H1 (cell line): ENCODE data around the gene CERCAM. TPM values are rescaled to one million over a fixed set of nuclear protein-coding genes. Genes with fewer than 3 reads are reported as not detected.

Source experiments
- CTCF ChIA-PET: fragments of 300-600 bp; sonication (Branson Sonifier 250); formaldehyde crosslinking; loops from one replicate; lab custom pipeline; 2021; ENCODE audit not compliant: partially characterized antibody; lab: Charles Lee
- POLR2A ChIA-PET: fragments of 300-600 bp; sonication (Branson Sonifier 250); formaldehyde crosslinking; loops from one replicate; lab custom pipeline; 2021; ENCODE audit warnings: inconsistent platforms; ENCODE audit not compliant: partially characterized antibody; lab: Charles Lee
- DNase-seq, 2 experiments: peaks; one replicate each; pipeline versions ENCODE4 v3.0.0 to v3.0.0-alpha.2; 2010 to 2022; ENCODE audit warnings: low spot score in 2 of 2, low read depth in 1 of 2, mixed read lengths in 1 of 2
- FAIRE-seq: peaks from 2 replicates; lab custom pipeline; 2011; peaks lifted over from hg19 to GRCh38; lab: Jason Lieb, UNC
- H2AFZ ChIP-seq: 2 replicates; pipeline ENCODE4 v1.8.1; 2012; ENCODE audit warnings: low read length, inconsistent platforms
- H2AK5ac ChIP-seq: 2 replicates; pipeline ENCODE4 v1.6.1; 2013; ENCODE audit warnings: low read depth, low read length
- H2BK120ac ChIP-seq: replicated peaks from 2 replicates; pipeline ENCODE3; 2013; ENCODE audit warnings: low read depth, low read length, inconsistent platforms
- H2BK12ac ChIP-seq: 2 replicates; pipeline ENCODE4 v1.6.1; 2013; ENCODE audit warnings: low read depth, low read length
- H2BK15ac ChIP-seq: 2 replicates; pipeline ENCODE4 v1.6.1; 2013; ENCODE audit warnings: low read length
- H2BK20ac ChIP-seq: 2 replicates; pipeline ENCODE4 v1.6.1; 2013; ENCODE audit warnings: low read length
- H2BK5ac ChIP-seq: 2 replicates; pipeline ENCODE4 v1.6.1; 2013; ENCODE audit warnings: low read depth, low read length
- H3K14ac ChIP-seq: 2 replicates; pipeline ENCODE4 v1.6.1; 2013; ENCODE audit warnings: inconsistent platforms; ENCODE audit not compliant: insufficient read length
- H3K18ac ChIP-seq: 2 replicates; pipeline ENCODE4 v1.6.1; 2013; ENCODE audit warnings: low read length; ENCODE audit errors: extremely low read depth
- H3K23ac ChIP-seq: 2 replicates; pipeline ENCODE4 v1.6.1; 2013; ENCODE audit warnings: inconsistent platforms; ENCODE audit not compliant: insufficient read length
- H3K23me2 ChIP-seq: 2 replicates; pipeline ENCODE4 v1.6.1; 2013; ENCODE audit warnings: low read depth, low read length
- H3K27ac ChIP-seq: 2 replicates; pipeline ENCODE4 v1.6.1; 2011; ENCODE audit warnings: low read depth, low read length, inconsistent platforms
- H3K27me3 ChIP-seq, 4 experiments: replicated peaks in 1 of 4; 1 replicate in 1 of 4; 2 replicates in 3 of 4; pipeline versions ENCODE4 v1.6.1 to v1.8.1; 2011 to 2013; ENCODE audit warnings: low read length in 3 of 4, mild to moderate bottlenecking in 3 of 4, inconsistent platforms in 2 of 4, mixed read lengths in 2 of 4, moderate library complexity in 1 of 4; ENCODE audit not compliant: control insufficient read depth in 3 of 4, insufficient read depth in 3 of 4; ENCODE audit errors: extremely low read depth in 1 of 4
- H3K36me3 ChIP-seq, 4 experiments: 2 replicates each; pipeline versions ENCODE4 v1.6.1 to v1.8.1; 2011 to 2013; ENCODE audit warnings: mild to moderate bottlenecking in 4 of 4, low read length in 3 of 4, moderate library complexity in 2 of 4, control low read depth in 1 of 4, inconsistent platforms in 1 of 4; ENCODE audit not compliant: insufficient read depth in 4 of 4, control insufficient read depth in 2 of 4
- H3K4ac ChIP-seq: replicated peaks from 2 replicates; pipeline ENCODE3; 2013; ENCODE audit warnings: low read length, low read depth, mixed read lengths, inconsistent platforms; ENCODE audit not compliant: insufficient read length
- H3K4me1 ChIP-seq, 4 experiments: replicated peaks in 1 of 4; 1 replicate in 1 of 4; 2 replicates in 3 of 4; pipeline versions ENCODE4 v1.6.1 to v1.8.1; 2011 to 2013; ENCODE audit warnings: low read length in 3 of 4, inconsistent platforms in 2 of 4, mixed read lengths in 1 of 4; ENCODE audit not compliant: insufficient read depth in 4 of 4, control insufficient read depth in 3 of 4
- H3K4me2 ChIP-seq, 2 experiments: 2 replicates each; pipeline versions ENCODE4 v1.6.1 to v1.8.1; 2011 to 2013; ENCODE audit warnings: low read depth in 2 of 2, low read length in 2 of 2, control low read depth in 1 of 2, inconsistent platforms in 1 of 2, mild to moderate bottlenecking in 1 of 2; ENCODE audit not compliant: insufficient read depth in 1 of 2
- H3K4me3 ChIP-seq, 4 experiments: fragments of 200-600, 300-600 bp in 1 of 4; sonication (generic), shearing (Covaris generic), sonication (Bioruptor Twin) in 1 of 4; 2 replicates each; pipeline versions ENCODE4 v1.5.1 to v1.8.1; 2011 to 2016; ENCODE audit warnings: low read length in 4 of 4, low read depth in 3 of 4, control low read depth in 2 of 4, inconsistent platforms in 2 of 4, mild to moderate bottlenecking in 2 of 4, mixed read lengths in 1 of 4, moderate library complexity in 1 of 4; ENCODE audit not compliant: insufficient read depth in 2 of 4; ENCODE audit errors: extremely low read depth in 1 of 4
- H3K56ac ChIP-seq: replicated peaks from 2 replicates; pipeline ENCODE3; 2013; ENCODE audit warnings: low read depth, mild to moderate bottlenecking, mixed read lengths, low read length, inconsistent platforms; ENCODE audit not compliant: insufficient read length
- H3K79me1 ChIP-seq: 2 replicates; pipeline ENCODE4 v1.6.1; 2013; ENCODE audit warnings: low read depth, low read length, control low read depth
- H3K79me2 ChIP-seq, 2 experiments: 2 replicates each; pipeline versions ENCODE4 v1.6.1 to v1.8.1; 2012 to 2013; ENCODE audit warnings: low read length in 2 of 2, mild to moderate bottlenecking in 2 of 2, inconsistent platforms in 1 of 2; ENCODE audit not compliant: insufficient read depth in 2 of 2, control insufficient read depth in 1 of 2
- H3K9ac ChIP-seq, 4 experiments: replicated peaks in 1 of 4; 1 replicate in 1 of 4; 2 replicates in 3 of 4; pipeline versions ENCODE4 v1.6.1 to v1.8.1; 2011 to 2013; ENCODE audit warnings: low read depth in 3 of 4, low read length in 3 of 4, control low read depth in 2 of 4, mild to moderate bottlenecking in 2 of 4, moderate library complexity in 2 of 4, inconsistent platforms in 1 of 4; ENCODE audit errors: extremely low read depth in 1 of 4
- H3K9me3 ChIP-seq, 2 experiments: 2 replicates each; pipeline versions ENCODE4 v1.6.1 to v1.8.1; 2012 to 2013; ENCODE audit warnings: mild to moderate bottlenecking in 2 of 2, moderate library complexity in 2 of 2, control low read depth in 1 of 2, inconsistent platforms in 1 of 2, low read depth in 1 of 2, low read length in 1 of 2, mixed read lengths in 1 of 2; ENCODE audit not compliant: insufficient read depth in 2 of 2
- H4K20me1 ChIP-seq, 2 experiments: replicated peaks in 1 of 2; 2 replicates each; pipeline versions ENCODE3 to v1.8.1; 2011 to 2013; ENCODE audit warnings: inconsistent platforms in 2 of 2, low read length in 2 of 2, mild to moderate bottlenecking in 1 of 2; ENCODE audit not compliant: insufficient read depth in 2 of 2, control insufficient read depth in 1 of 2
- H4K5ac ChIP-seq: 2 replicates; pipeline ENCODE4 v1.6.1; 2013; ENCODE audit warnings: low read length, low read depth, mixed read lengths, inconsistent platforms; ENCODE audit not compliant: insufficient read length
- H4K8ac ChIP-seq: 2 replicates; pipeline ENCODE4 v1.8.0; 2013; ENCODE audit warnings: mild to moderate bottlenecking, moderate library complexity, low read length, inconsistent platforms; ENCODE audit not compliant: insufficient read depth; ENCODE audit errors: extremely low read depth
- H4K91ac ChIP-seq: replicated peaks from 2 replicates; pipeline ENCODE3; 2013; ENCODE audit warnings: low read length, mixed read lengths, inconsistent platforms; ENCODE audit not compliant: insufficient read length
- ASH2L ChIP-seq: fragments of 200-600, 300-600 bp; sonication (generic); IDR thresholded peaks from one replicate; pipeline ENCODE4 v1.7.1; 2017; ENCODE audit warnings: low read length
- CTBP2 ChIP-seq: IDR thresholded peaks from 2 replicates; pipeline ENCODE4 v1.7.0; 2011; ENCODE audit warnings: borderline replicate concordance, mild to moderate bottlenecking, moderate library complexity, mixed read lengths, low read length; ENCODE audit not compliant: insufficient read depth, insufficient read length
- HDAC2 ChIP-seq, 2 experiments: fragments of 300-600 bp in 1 of 2; sonication (generic) in 1 of 2; IDR thresholded peaks; 2 replicates each; pipeline ENCODE4 v1.6.1; 2011 to 2012; ENCODE audit warnings: low read depth in 2 of 2, low read length in 2 of 2, mild to moderate bottlenecking in 2 of 2, moderate library complexity in 2 of 2, borderline replicate concordance in 1 of 2, inconsistent platforms in 1 of 2
- SP2 ChIP-seq: IDR thresholded peaks from 2 replicates; pipeline ENCODE4 v1.6.1; 2012; ENCODE audit warnings: mild to moderate bottlenecking, low read length, inconsistent platforms
- whole genome bisulfite sequencing, 2 experiments: shearing (Covaris generic) in 1 of 2; methylation state at CpG; one replicate each; pipeline versions ENCODE4 v1.1.6 to v1.1.7; 2013 to 2015; ENCODE audit warnings: low lambda C conversion rate in 2 of 2, mixed read lengths in 2 of 2, inconsistent platforms in 1 of 2, low coverage in 1 of 2, missing lambda C conversion rate in 1 of 2; ENCODE audit not compliant: insufficient replicate concordance in 2 of 2, insufficient coverage in 1 of 2, insufficient read length in 1 of 2; ENCODE audit errors: extremely low coverage in 1 of 2, missing lambda C conversion rate in 1 of 2; 5-methylcytosine and 5-hydroxymethylcytosine counted together
- polyA plus RNA-seq, 7 experiments: library from polyadenylated mRNA; depleted of rRNA in 3 of 7; stranded (reverse) in 5 of 7; unstranded in 2 of 7; fragments of >200 nt in 5 of 7; fragments of 200-250 nt in 2 of 7; gene quantifications; 1 replicate in 5 of 7; 2 replicates in 1 of 7; 4 replicates in 1 of 7; pipeline versions ENCODE4 v1.2.1 to v1.2.3, GENCODE V29; 2011 to 2013; ENCODE audit warnings: missing spikeins in 2 of 7, mixed read lengths in 2 of 7
- total RNA-seq: library from RNA; stranded (reverse); fragmentation: NEBNext Ultra II Directional; extraction: Animal tissue kit (Norgen Biotek cat#: 25700); gene quantifications from 2 replicates; pipeline ENCODE4 v1.2.1, GENCODE V29; 2021

Gene CERCAM
- total and polyA plus RNA-seq, 2 of the 8 experiments (the other 6 are each of a cell fraction or from before 2014, with no cell fraction given) = 3.1 to 5.2 TPM

DNA sequence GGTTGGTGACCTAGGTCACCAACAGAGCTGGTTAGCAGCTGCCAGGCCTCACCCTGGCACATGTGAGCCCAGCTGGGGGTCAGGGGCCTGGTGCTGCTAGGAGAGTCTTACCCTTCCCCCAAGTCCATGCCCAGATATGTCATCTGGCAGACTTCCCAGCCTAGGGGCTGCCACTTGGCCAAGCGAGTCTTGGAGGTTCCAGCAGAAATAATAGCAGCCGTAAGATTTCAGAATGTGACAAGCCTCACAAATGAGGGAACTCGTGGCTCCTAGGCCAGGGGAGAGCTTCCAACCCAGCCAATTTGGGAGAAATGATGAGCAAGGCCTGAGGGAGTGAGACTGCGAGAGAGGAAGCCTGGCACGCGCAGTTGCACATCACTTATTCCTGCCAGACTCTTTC lies 38.4 kb upstream of the CERCAM start:
- Histone ChIP-seq H2BK20ac (no peak overlapping the region), H3K14ac (no peak overlapping the region), H3K9me3 (no peaks in the 10 kb centered on the region), H3K27ac (no peak overlapping the region), H4K91ac (no peak overlapping the region), H3K23me2 (peaks cover 2% of the 10 kb centered on the region; the same call in 1 of the 2 replicates), H3K18ac (peak overlapping the region; percentile 40; the same call in 1 of the 2 replicates), H2AFZ (no peak overlapping the region), H2BK15ac (0 out of 2 replicates have a peak overlapping the region, but pooled peaks have one; percentile 61), H3K9ac (no peak overlapping the region), H4K8ac (no peak overlapping the region), H4K20me1 (peaks cover 24 to 29% of the 10 kb centered on the region in 2 experiments), H3K4me3 (peak overlapping the region in 3 of 4 experiments; percentile 11 to 44 (median 24); a peak in 4 of 8 replicates), H4K5ac (no peak overlapping the region), H3K79me1 (0 out of 2 replicates have a peak, but pooled peaks cover 6% of the 10 kb centered on the region), H2AK5ac (peak overlapping the region; percentile 27; the same call in 1 of the 2 replicates), H3K4me1 (peaks cover 26 to 40% (median 36%) of the 10 kb centered on the region in 4 experiments), H2BK120ac (no peak overlapping the region), H3K79me2 (no peaks in the 10 kb centered on the region), H3K23ac (no peak overlapping the region), H2BK12ac (peak overlapping the region; percentile 92; the same call in 1 of the 2 replicates), H3K36me3 (peaks cover 0 to 7% (median 0%) of the 10 kb centered on the region in 4 experiments; a peak in 3 of 8 replicates), H3K27me3 (peaks cover 7 to 60% (median 51%) of the 10 kb centered on the region in 4 experiments), H2BK5ac (peak overlapping the region; percentile 75; the same call in 1 of the 2 replicates), H3K4me2 (peak overlapping the region; percentile 48 to 66), H3K56ac (no peak overlapping the region), H3K4ac (peak overlapping the region; percentile 70)
- CTCF ChIA-PET = interaction anchor here (1.2 to 21.9 kb wide), 4 partner anchors 9 to 29 kb away, joined by 3 to 323 read pairs (median 36); partner anchors contain the start of gene URM1
- POLR2A ChIA-PET = interaction anchor here (0.7 to 5.6 kb wide), 10 partner anchors 13 to 220 kb away, joined by 3 to 63 read pairs (median 6); partner anchors contain the start of genes CERCAM and URM1
- DNase-seq (no peak), FAIRE-seq (no peak)
- 60% methylated on average over 6 of the region's 6 CpGs; no CpG with 5 or more reads in 1 of the 2 experiments for WGBS, 2 experiments
- TF ChIP-seq CTBP2 = no peak
- TF ChIP-seq SP2 = no peak
- TF ChIP-seq HDAC2 (IDR thresholded peaks at IDR 0.05; ENCODE audit: borderline replicate concordance in 1 of 2, low read depth in 2 of 2, low read length in 2 of 2) = no peak
- no peak for TF ChIP-seq ASH2L
